ENCODE measurements around the gene TPCN2. TPM values are rescaled to one million over a fixed set of nuclear protein-coding genes. Genes with fewer than 3 reads are reported as not detected.

Gene TPCN2
- total RNA-seq, 1 experiment from 2014 or later: 15.2 TPM

DNA sequence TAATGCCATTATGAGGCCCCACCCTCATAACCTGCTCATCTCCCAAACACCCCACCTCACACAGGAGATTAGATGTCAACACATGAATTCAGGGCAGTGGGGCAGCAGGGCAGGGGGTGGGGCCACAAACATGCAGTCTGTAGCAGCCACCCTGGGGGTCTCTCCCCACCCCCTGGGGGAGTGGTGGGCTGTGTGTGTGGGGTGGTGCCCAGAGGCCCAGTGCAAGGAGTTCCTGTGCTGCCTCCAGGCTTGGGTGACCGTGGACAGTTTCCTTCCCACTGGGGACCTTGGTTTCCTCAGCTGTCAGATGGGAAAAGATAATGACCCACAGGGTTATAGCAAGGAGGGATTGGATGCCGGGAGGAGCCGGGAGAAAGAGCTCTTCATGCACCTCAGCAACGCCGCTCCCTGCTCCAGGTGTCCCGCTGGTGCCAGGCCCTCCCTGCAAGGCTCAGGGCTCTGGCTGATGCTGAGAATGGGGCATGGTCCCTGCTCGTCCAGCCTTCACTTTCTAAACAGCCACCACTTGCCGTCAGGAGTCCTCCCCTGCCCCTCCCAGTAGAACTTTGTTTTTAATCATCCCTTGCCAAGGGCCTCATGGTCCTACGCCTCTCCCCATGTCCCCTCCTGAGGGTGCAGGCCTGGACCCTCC, 33.7 kb upstream of the TPCN2 start:
- no peaks in the 10 kb centered on the region for H4K20me1 ChIP-seq (ENCODE audit: insufficient read depth)
- no peak for TF ChIP-seq ZNF274 (IDR thresholded peaks at IDR 0.05; ENCODE audit: low read depth, low read length)
- TF ChIP-seq, protein P1, sequence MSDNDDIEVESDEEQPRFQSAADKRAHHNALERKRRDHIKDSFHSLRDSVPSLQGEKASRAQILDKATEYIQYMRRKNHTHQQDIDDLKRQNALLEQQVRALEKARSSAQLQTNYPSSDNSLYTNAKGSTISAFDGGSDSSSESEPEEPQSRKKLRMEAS (IDR thresholded peaks at IDR 0.05): no peak
- TF ChIP-seq ELF1 (IDR thresholded peaks at IDR 0.05; ENCODE audit: borderline replicate concordance, low read depth): no peak
- TF ChIP-seq, protein P2, sequence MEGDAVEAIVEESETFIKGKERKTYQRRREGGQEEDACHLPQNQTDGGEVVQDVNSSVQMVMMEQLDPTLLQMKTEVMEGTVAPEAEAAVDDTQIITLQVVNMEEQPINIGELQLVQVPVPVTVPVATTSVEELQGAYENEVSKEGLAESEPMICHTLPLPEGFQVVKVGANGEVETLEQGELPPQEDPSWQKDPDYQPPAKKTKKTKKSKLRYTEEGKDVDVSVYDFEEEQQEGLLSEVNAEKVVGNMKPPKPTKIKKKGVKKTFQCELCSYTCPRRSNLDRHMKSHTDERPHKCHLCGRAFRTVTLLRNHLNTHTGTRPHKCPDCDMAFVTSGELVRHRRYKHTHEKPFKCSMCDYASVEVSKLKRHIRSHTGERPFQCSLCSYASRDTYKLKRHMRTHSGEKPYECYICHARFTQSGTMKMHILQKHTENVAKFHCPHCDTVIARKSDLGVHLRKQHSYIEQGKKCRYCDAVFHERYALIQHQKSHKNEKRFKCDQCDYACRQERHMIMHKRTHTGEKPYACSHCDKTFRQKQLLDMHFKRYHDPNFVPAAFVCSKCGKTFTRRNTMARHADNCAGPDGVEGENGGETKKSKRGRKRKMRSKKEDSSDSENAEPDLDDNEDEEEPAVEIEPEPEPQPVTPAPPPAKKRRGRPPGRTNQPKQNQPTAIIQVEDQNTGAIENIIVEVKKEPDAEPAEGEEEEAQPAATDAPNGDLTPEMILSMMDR (IDR thresholded peaks at IDR 0.05 in 2 of 3, conservative IDR thresholded peaks at IDR 0.05 in 1 of 3; ENCODE audit: borderline replicate concordance in 1 of 3, insufficient read depth in 1 of 3, low read depth in 2 of 3, low read length in 2 of 3): no peak
- TF ChIP-seq, protein P3, sequence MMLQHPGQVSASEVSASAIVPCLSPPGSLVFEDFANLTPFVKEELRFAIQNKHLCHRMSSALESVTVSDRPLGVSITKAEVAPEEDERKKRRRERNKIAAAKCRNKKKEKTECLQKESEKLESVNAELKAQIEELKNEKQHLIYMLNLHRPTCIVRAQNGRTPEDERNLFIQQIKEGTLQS (IDR thresholded peaks at IDR 0.05): no peak
- TF ChIP-seq CEBPB (IDR thresholded peaks at IDR 0.05; ENCODE audit: low read depth): no peak
- no peak for TF ChIP-seq ZFX (IDR thresholded peaks at IDR 0.05)
- TF ChIP-seq FOSL1 (IDR thresholded peaks at IDR 0.05; ENCODE audit: low read depth): no peak
- no peak for TF ChIP-seq YY1 (IDR thresholded peaks at IDR 0.05; ENCODE audit: extremely low read depth, insufficient replicate concordance, low read depth, low read length)
- no peak for TF ChIP-seq RAD21 (IDR thresholded peaks at IDR 0.05; ENCODE audit: low read depth)
- no peak for TF ChIP-seq JUND (IDR thresholded peaks at IDR 0.05)
- no peak for TF ChIP-seq EZH2phosphoT487 (IDR thresholded peaks at IDR 0.05; ENCODE audit: borderline replicate concordance)
- no peak for TF ChIP-seq CBX3 (IDR thresholded peaks at IDR 0.05; ENCODE audit: low read depth)
- TF ChIP-seq, protein P4, sequence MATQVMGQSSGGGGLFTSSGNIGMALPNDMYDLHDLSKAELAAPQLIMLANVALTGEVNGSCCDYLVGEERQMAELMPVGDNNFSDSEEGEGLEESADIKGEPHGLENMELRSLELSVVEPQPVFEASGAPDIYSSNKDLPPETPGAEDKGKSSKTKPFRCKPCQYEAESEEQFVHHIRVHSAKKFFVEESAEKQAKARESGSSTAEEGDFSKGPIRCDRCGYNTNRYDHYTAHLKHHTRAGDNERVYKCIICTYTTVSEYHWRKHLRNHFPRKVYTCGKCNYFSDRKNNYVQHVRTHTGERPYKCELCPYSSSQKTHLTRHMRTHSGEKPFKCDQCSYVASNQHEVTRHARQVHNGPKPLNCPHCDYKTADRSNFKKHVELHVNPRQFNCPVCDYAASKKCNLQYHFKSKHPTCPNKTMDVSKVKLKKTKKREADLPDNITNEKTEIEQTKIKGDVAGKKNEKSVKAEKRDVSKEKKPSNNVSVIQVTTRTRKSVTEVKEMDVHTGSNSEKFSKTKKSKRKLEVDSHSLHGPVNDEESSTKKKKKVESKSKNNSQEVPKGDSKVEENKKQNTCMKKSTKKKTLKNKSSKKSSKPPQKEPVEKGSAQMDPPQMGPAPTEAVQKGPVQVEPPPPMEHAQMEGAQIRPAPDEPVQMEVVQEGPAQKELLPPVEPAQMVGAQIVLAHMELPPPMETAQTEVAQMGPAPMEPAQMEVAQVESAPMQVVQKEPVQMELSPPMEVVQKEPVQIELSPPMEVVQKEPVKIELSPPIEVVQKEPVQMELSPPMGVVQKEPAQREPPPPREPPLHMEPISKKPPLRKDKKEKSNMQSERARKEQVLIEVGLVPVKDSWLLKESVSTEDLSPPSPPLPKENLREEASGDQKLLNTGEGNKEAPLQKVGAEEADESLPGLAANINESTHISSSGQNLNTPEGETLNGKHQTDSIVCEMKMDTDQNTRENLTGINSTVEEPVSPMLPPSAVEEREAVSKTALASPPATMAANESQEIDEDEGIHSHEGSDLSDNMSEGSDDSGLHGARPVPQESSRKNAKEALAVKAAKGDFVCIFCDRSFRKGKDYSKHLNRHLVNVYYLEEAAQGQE (IDR thresholded peaks at IDR 0.05; ENCODE audit: low read depth): no peak
- TF ChIP-seq EGR1 (IDR thresholded peaks at IDR 0.05; ENCODE audit: low read depth): no peak
- no peak for TF ChIP-seq POLR2AphosphoS5 (IDR thresholded peaks at IDR 0.05; ENCODE audit: low read depth, low read length)
- TF ChIP-seq, protein P5, sequence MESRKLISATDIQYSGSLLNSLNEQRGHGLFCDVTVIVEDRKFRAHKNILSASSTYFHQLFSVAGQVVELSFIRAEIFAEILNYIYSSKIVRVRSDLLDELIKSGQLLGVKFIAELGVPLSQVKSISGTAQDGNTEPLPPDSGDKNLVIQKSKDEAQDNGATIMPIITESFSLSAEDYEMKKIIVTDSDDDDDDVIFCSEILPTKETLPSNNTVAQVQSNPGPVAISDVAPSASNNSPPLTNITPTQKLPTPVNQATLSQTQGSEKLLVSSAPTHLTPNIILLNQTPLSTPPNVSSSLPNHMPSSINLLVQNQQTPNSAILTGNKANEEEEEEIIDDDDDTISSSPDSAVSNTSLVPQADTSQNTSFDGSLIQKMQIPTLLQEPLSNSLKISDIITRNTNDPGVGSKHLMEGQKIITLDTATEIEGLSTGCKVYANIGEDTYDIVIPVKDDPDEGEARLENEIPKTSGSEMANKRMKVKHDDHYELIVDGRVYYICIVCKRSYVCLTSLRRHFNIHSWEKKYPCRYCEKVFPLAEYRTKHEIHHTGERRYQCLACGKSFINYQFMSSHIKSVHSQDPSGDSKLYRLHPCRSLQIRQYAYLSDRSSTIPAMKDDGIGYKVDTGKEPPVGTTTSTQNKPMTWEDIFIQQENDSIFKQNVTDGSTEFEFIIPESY (IDR thresholded peaks at IDR 0.05; ENCODE audit: extremely low read depth, insufficient replicate concordance, low read length): no peak
- RAD21 ChIA-PET (ENCODE audit: low non-redundant PET in 1 of 2, low total read pairs in 2 of 2, uncharacterized antibody in 2 of 2, unreplicated experiment in 2 of 2): no interaction called here
- peaks cover 14 to 18% of the 10 kb centered on the region in 2 experiments for H3K4me1 ChIP-seq (ENCODE audit: control insufficient read depth in 1 of 2, insufficient read depth in 2 of 2, low read length in 2 of 2)
- ATAC-seq (no peak), DNase-seq (ENCODE audit: low read depth, low spot score) (no peak)
- no peak overlapping the region for H3K9ac ChIP-seq (ENCODE audit: low read length)
- no peaks in the 10 kb centered on the region for H3K36me3 ChIP-seq (ENCODE audit: control insufficient read depth in 1 of 2, insufficient read depth in 2 of 2, low read length in 2 of 2)
- CTCF ChIA-PET: no interaction called here
- H3K27ac ChIP-seq (ENCODE audit: low read depth, low read length): no peak overlapping the region
- no peaks in the 10 kb centered on the region for H3K27me3 ChIP-seq (ENCODE audit: insufficient read depth, low read length)
- POLR2A ChIA-PET: no interaction called here
- BruUV-seq (replicated peaks): no TSS peak
- no peaks in the 10 kb centered on the region for H3K9me2 ChIP-seq (ENCODE audit: insufficient read depth)
- H2AFZ ChIP-seq (ENCODE audit: low read depth, low read length, poor library complexity, severe bottlenecking): no peak overlapping the region
- no peak overlapping the region for H3K4me2 ChIP-seq (ENCODE audit: low read length)
- no peak overlapping the region for H3K4me3 ChIP-seq (replicated peaks in 1 of 2; ENCODE audit: low read depth in 1 of 2, low read length in 2 of 2)
- H3K79me2 ChIP-seq (ENCODE audit: insufficient read depth, low read length): no peaks in the 10 kb centered on the region
- H3K9me3 ChIP-seq (ENCODE audit: control insufficient read depth in 1 of 2, insufficient read depth in 1 of 2, low read depth in 1 of 2, low read length in 2 of 2): no peaks in the 10 kb centered on the region
- intact Hi-C loops (cut with micrococcal nuclease): no loop called here
